Stomach (tissue), 4 donors: Measurements from ENCODE around the gene KANK4.

Experiments
- EP300 ChIP-seq: sonication (generic); formaldehyde crosslinking; IDR thresholded peaks from one replicate; pipeline ENCODE4 v1.6.1; 2017; ENCODE audit warnings: antibody characterized with exemption
- POLR2AphosphoS5 ChIP-seq, 3 donors: sonication (generic); formaldehyde crosslinking; IDR thresholded peaks; one replicate each; pipeline ENCODE4 v1.6.1; 2016; ENCODE audit warnings: antibody characterized with exemption in 3 of 3
- TF ChIP-seq, protein P1 (sequence below), 7 experiments: fragments of 450-650 bp in 4 of 7; fragments of 200-600 bp in 3 of 7; sonication (generic) in 3 of 7; IDR thresholded peaks; one replicate each; pipeline ENCODE4 v1.5.1; 2016 to 2019; ENCODE audit warnings: antibody characterized with exemption in 7 of 7, control low read depth in 2 of 7, mild to moderate bottlenecking in 1 of 7

DNA sequence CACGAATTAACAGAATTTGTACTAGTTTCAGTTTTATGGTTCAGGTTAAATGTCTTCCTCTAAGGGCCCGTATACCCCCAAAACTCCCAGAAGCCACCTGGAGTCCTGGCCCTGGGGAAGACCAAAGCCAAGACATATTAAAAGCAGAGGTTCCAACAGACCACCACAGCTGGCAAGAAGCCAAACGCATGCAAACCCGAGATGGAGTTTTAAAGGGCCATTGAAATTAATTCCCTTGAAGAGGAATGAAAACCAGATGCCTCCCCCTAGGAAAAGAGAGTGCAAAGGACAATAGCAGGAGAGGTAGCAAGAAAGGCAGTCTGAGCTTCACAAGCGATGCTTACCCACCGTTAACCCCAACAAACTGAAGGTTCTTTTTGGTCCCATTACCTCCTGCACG, 48.1 kb downstream of the KANK4 start:
- TF ChIP-seq, protein P1, sequence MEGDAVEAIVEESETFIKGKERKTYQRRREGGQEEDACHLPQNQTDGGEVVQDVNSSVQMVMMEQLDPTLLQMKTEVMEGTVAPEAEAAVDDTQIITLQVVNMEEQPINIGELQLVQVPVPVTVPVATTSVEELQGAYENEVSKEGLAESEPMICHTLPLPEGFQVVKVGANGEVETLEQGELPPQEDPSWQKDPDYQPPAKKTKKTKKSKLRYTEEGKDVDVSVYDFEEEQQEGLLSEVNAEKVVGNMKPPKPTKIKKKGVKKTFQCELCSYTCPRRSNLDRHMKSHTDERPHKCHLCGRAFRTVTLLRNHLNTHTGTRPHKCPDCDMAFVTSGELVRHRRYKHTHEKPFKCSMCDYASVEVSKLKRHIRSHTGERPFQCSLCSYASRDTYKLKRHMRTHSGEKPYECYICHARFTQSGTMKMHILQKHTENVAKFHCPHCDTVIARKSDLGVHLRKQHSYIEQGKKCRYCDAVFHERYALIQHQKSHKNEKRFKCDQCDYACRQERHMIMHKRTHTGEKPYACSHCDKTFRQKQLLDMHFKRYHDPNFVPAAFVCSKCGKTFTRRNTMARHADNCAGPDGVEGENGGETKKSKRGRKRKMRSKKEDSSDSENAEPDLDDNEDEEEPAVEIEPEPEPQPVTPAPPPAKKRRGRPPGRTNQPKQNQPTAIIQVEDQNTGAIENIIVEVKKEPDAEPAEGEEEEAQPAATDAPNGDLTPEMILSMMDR (IDR thresholded peaks at IDR 0.05): no peak
- TF ChIP-seq POLR2AphosphoS5 (IDR thresholded peaks at IDR 0.05): no peak
- no peak for TF ChIP-seq EP300
